Measurements from ENCODE around the gene TPSD1. TPM values are rescaled to one million over a fixed set of nuclear protein-coding genes. Genes with fewer than 3 reads are reported as not detected.

Gene TPSD1
- total RNA-seq, 1 experiment from 2014 or later: 0.31 TPM

GRCh38 chr16:1272453-1273198 lies 16.8 kb downstream of the TPSD1 start (continued):
- TF ChIP-seq ZNF263 (CRISPR knock-in tag; IDR thresholded peaks at IDR 0.05; ENCODE audit: low read depth): no peak
- TF ChIP-seq SMAD3 (CRISPR knock-in tag; IDR thresholded peaks at IDR 0.05; ENCODE audit: borderline replicate concordance): no peak
- TF ChIP-seq E2F4 (CRISPR knock-in tag; IDR thresholded peaks at IDR 0.05; ENCODE audit: borderline replicate concordance, low read depth): no peak
- TF ChIP-seq KAT7 (CRISPR knock-in tag; IDR thresholded peaks at IDR 0.05; ENCODE audit: borderline replicate concordance): no peak
- TF ChIP-seq JAZF1 (CRISPR knock-in tag; IDR thresholded peaks at IDR 0.05): no peak
- TF ChIP-seq ZNF671 (CRISPR knock-in tag; IDR thresholded peaks at IDR 0.05): no peak
- no peak for TF ChIP-seq ZNF416 (CRISPR knock-in tag; IDR thresholded peaks at IDR 0.05)
- TF ChIP-seq TP53 (CRISPR knock-in tag; IDR thresholded peaks at IDR 0.05): no peak
- TF ChIP-seq ZBTB43 (CRISPR knock-in tag; IDR thresholded peaks at IDR 0.05): no peak
- TF ChIP-seq TEAD4 (CRISPR knock-in tag; IDR thresholded peaks at IDR 0.05): no peak

GRCh38 chr16:1273816-1274215 lies 17.9 kb downstream of the TPSD1 start:
- no peak for ATAC-seq
- Mint-ChIP-seq H3K9me3 (no peaks in the 10 kb centered on the region), H3K36me3 (no peaks in the 10 kb centered on the region), H3K27ac (no peak overlapping the region), H3K27me3 (ENCODE audit: low read depth) (no peaks in the 10 kb centered on the region), H3K4me1 (peaks cover 5% of the 10 kb centered on the region), H3K4me3 (no peak overlapping the region)
- POLR2A ChIA-PET: no interaction called here
- no peak for TF ChIP-seq NFYB (CRISPR knock-in tag; conservative IDR thresholded peaks at IDR 0.05; ENCODE audit: low read depth)
- TF ChIP-seq ZNF671 (CRISPR knock-in tag; IDR thresholded peaks at IDR 0.05): no peak
- no peak for TF ChIP-seq FOXP4 (CRISPR knock-in tag; IDR thresholded peaks at IDR 0.05)
- TF ChIP-seq FOXJ3 (CRISPR knock-in tag; IDR thresholded peaks at IDR 0.05; ENCODE audit: borderline replicate concordance): no peak
- TF ChIP-seq SMAD3 (CRISPR knock-in tag; IDR thresholded peaks at IDR 0.05; ENCODE audit: borderline replicate concordance): no peak
- TF ChIP-seq ZNF317 (CRISPR knock-in tag; IDR thresholded peaks at IDR 0.05; ENCODE audit: borderline replicate concordance, low read depth): no peak
- CTCF ChIA-PET: no interaction called here
- DNase-seq (ENCODE audit: low spot score): no peak

GRCh38 chr16:1274767-1275166 lies 18.9 kb downstream of the TPSD1 start:
- Mint-ChIP-seq H3K9me3 (no peaks in the 10 kb centered on the region), H3K27me3 (ENCODE audit: low read depth) (no peaks in the 10 kb centered on the region), H3K4me1 (peaks cover 2% of the 10 kb centered on the region), H3K36me3 (no peaks in the 10 kb centered on the region), H3K27ac (no peak overlapping the region), H3K4me3 (no peak overlapping the region)
- DNase-seq (ENCODE audit: low spot score) (no peak), ATAC-seq (no peak)
- POLR2A ChIA-PET: no interaction called here
- CTCF ChIA-PET: no interaction called here
- no peak for TF ChIP-seq GRHL2 (CRISPR knock-in tag; IDR thresholded peaks at IDR 0.05; ENCODE audit: insufficient replicate concordance, severe bottlenecking)
- TF ChIP-seq ZNF512 (CRISPR knock-in tag; IDR thresholded peaks at IDR 0.05; ENCODE audit: borderline replicate concordance): no peak
- no peak for TF ChIP-seq ZNF396 (CRISPR knock-in tag; IDR thresholded peaks at IDR 0.05; ENCODE audit: borderline replicate concordance)
- TF ChIP-seq FOXJ3 (CRISPR knock-in tag; IDR thresholded peaks at IDR 0.05; ENCODE audit: borderline replicate concordance): no peak
- no peak for TF ChIP-seq ZNF425 (CRISPR knock-in tag; conservative IDR thresholded peaks at IDR 0.05)
- TF ChIP-seq TCF7 (CRISPR knock-in tag; IDR thresholded peaks at IDR 0.05; ENCODE audit: low read depth): no peak
- no peak for TF ChIP-seq ETV6 (CRISPR knock-in tag; IDR thresholded peaks at IDR 0.05)
- no peak for TF ChIP-seq MXD4 (CRISPR knock-in tag; IDR thresholded peaks at IDR 0.05; ENCODE audit: borderline replicate concordance)
- TF ChIP-seq USF2 (CRISPR knock-in tag; IDR thresholded peaks at IDR 0.05): no peak
- TF ChIP-seq ZNF317 (CRISPR knock-in tag; IDR thresholded peaks at IDR 0.05; ENCODE audit: borderline replicate concordance, low read depth): no peak
- TF ChIP-seq JAZF1 (CRISPR knock-in tag; IDR thresholded peaks at IDR 0.05): no peak

All from WTC11 (cell line).